Measurements from ENCODE around the gene AK5.

- TF ChIP-seq BRCA1 (CRISPR knock-in tag; IDR thresholded peaks at IDR 0.05): no peak
- no peak for TF ChIP-seq ZNF280D (CRISPR knock-in tag; IDR thresholded peaks at IDR 0.05)
- TF ChIP-seq NCOA1 (CRISPR knock-in tag; IDR thresholded peaks at IDR 0.05): no peak
- TF ChIP-seq CHD2 (IDR thresholded peaks at IDR 0.05; ENCODE audit: low read depth, low read length): no peak
- TF ChIP-seq CREB1 (IDR thresholded peaks at IDR 0.05): no peak
- no peak for TF ChIP-seq CREB1 (CRISPR knock-in tag; IDR thresholded peaks at IDR 0.05)
- TF ChIP-seq MYPOP (CRISPR knock-in tag; IDR thresholded peaks at IDR 0.05): no peak
- no peak for TF ChIP-seq TARDBP (CRISPR knock-in tag; IDR thresholded peaks at IDR 0.05)
- no peak for TF ChIP-seq POLR2AphosphoS5 (IDR thresholded peaks at IDR 0.05; ENCODE audit: low read depth, low read length)
- TF ChIP-seq CTCF (CRISPR knock-in tag; IDR thresholded peaks at IDR 0.05): no peak
- no peak for TF ChIP-seq THAP9 (CRISPR knock-in tag; IDR thresholded peaks at IDR 0.05; ENCODE audit: borderline replicate concordance)
Observed at GRCh38 chr1:77465139-77465538, 183.3 kb downstream of the AK5 start.
